ENCODE results near the gene CD68.
A peak's percentile ranks its signal among the peaks of the same experiment; 100 is the strongest.
"Not testable (repeated sequence)": the region's sequence is repeated elsewhere in the genome, so short reads cannot be mapped to it uniquely, and the experiment has no call there.

The CD68 gene

GRCh38 chr17:7589891-7590691 is 10.7 kb downstream of the CD68 start, which contains the start of gene SOX15:
Gene SOX15 (minus strand): TSS chr17:7590094. CDS start chr17:7589676, 418 bp downstream.
- no peak for TF ChIP-seq JUND (IDR thresholded peaks at IDR 0.05; ENCODE audit: low read depth)
- in situ Hi-C loops (cut with HindIII; ENCODE audit: low pct_unique_long_range_greater_than_20kb, low sequenced_read_pairs): no loop called here
- peak in 1 of 2 experiments; percentile 56 for DNase-seq (ENCODE audit: low read depth in 1 of 2, low spot score in 1 of 2)

GRCh38 chr17:7590743-7591142 is 11.3 kb downstream of the CD68 start:
- no peak for TF ChIP-seq JUND (IDR thresholded peaks at IDR 0.05; ENCODE audit: low read depth)
- in situ Hi-C loops (cut with HindIII; ENCODE audit: low pct_unique_long_range_greater_than_20kb, low sequenced_read_pairs): no loop called here
- DNase-seq (ENCODE audit: low read depth in 1 of 2, low spot score in 1 of 2): no peak

- in situ Hi-C loops (cut with HindIII; ENCODE audit: low pct_unique_long_range_greater_than_20kb, low sequenced_read_pairs): no loop called here
- TF ChIP-seq JUND (IDR thresholded peaks at IDR 0.05; ENCODE audit: low read depth): no peak
- no peak for DNase-seq (ENCODE audit: low read depth in 1 of 2, low spot score in 1 of 2)
Observed at GRCh38 chr17:7591596-7591995, 12.2 kb downstream of the CD68 start.

- no peak for TF ChIP-seq JUND (IDR thresholded peaks at IDR 0.05; ENCODE audit: low read depth)
- DNase-seq (ENCODE audit: low read depth in 1 of 2, low spot score in 1 of 2): no peak
- in situ Hi-C loops (cut with HindIII; ENCODE audit: low pct_unique_long_range_greater_than_20kb, low sequenced_read_pairs): no loop called here
Observed at GRCh38 chr17:7592422-7593021, 13.1 kb downstream of the CD68 start.

- DNase-seq (ENCODE audit: low read depth in 1 of 2, low spot score in 1 of 2): no peak
- no peak for TF ChIP-seq JUND (IDR thresholded peaks at IDR 0.05; ENCODE audit: low read depth)
- in situ Hi-C loops (cut with HindIII; ENCODE audit: low pct_unique_long_range_greater_than_20kb, low sequenced_read_pairs): no loop called here
Observed at GRCh38 chr17:7593296-7593695, 13.9 kb downstream of the CD68 start.

- DNase-seq (ENCODE audit: low read depth in 1 of 2, low spot score in 1 of 2); in situ Hi-C loops (cut with HindIII; ENCODE audit: low pct_unique_long_range_greater_than_20kb, low sequenced_read_pairs): not testable (repeated sequence)
Observed at GRCh38 chr17:7597561-7597960, 18.1 kb downstream of the CD68 start.

GRCh38 chr17:7606280-7606679 is 26.8 kb downstream of the CD68 start:
- no peak for DNase-seq (ENCODE audit: low read depth in 1 of 2, low spot score in 1 of 2)
- no peak for TF ChIP-seq JUND (IDR thresholded peaks at IDR 0.05; ENCODE audit: low read depth)
- in situ Hi-C loops (cut with HindIII; ENCODE audit: low pct_unique_long_range_greater_than_20kb, low sequenced_read_pairs): no loop called here

GRCh38 chr17:7610641-7611040 is 31.2 kb downstream of the CD68 start:
- no peak for DNase-seq (ENCODE audit: low read depth in 1 of 2, low spot score in 1 of 2)

GRCh38 chr17:7611635-7612293 is 32.3 kb downstream of the CD68 start:
- DNase-seq (ENCODE audit: low read depth in 1 of 2, low spot score in 1 of 2): no peak
- in situ Hi-C loops (cut with HindIII; ENCODE audit: low pct_unique_long_range_greater_than_20kb, low sequenced_read_pairs): no loop called here
- no peak for TF ChIP-seq JUND (IDR thresholded peaks at IDR 0.05; ENCODE audit: low read depth)

More at GRCh38 chr17:7610641-7611040, 31.2 kb downstream of the CD68 start:
- TF ChIP-seq JUND (IDR thresholded peaks at IDR 0.05; ENCODE audit: low read depth): no peak
- in situ Hi-C loops (cut with HindIII; ENCODE audit: low pct_unique_long_range_greater_than_20kb, low sequenced_read_pairs): no loop called here

GRCh38 chr17:7612294-7612640 is 32.8 kb downstream of the CD68 start:
- in situ Hi-C loops (cut with HindIII; ENCODE audit: low pct_unique_long_range_greater_than_20kb, low sequenced_read_pairs): no loop called here
- no peak for DNase-seq (ENCODE audit: low read depth in 1 of 2, low spot score in 1 of 2)
- no peak for TF ChIP-seq JUND (IDR thresholded peaks at IDR 0.05; ENCODE audit: low read depth)

GRCh38 chr17:7613769-7614424 is 34.5 kb downstream of the CD68 start:
- in situ Hi-C loops (cut with HindIII; ENCODE audit: low pct_unique_long_range_greater_than_20kb, low sequenced_read_pairs): no loop called here
- TF ChIP-seq JUND (IDR thresholded peaks at IDR 0.05; ENCODE audit: low read depth): no peak
- DNase-seq (ENCODE audit: low read depth in 1 of 2, low spot score in 1 of 2): no peak

- in situ Hi-C loops (cut with HindIII; ENCODE audit: low pct_unique_long_range_greater_than_20kb, low sequenced_read_pairs): no loop called here
- DNase-seq (ENCODE audit: low read depth in 1 of 2, low spot score in 1 of 2): peak; percentile 96 to 99
- no peak for TF ChIP-seq JUND (IDR thresholded peaks at IDR 0.05; ENCODE audit: low read depth)
Observed at GRCh38 chr17:7614425-7615264, 35.2 kb downstream of the CD68 start, which contains the start of gene FXR2. Gene FXR2 (minus strand): TSS chr17:7614897. CDS start chr17:7614532, 365 bp downstream.
